K562 (cell line): ENCODE results near the gene PRDX1. TPM values are rescaled to one million over a fixed set of nuclear protein-coding genes. Genes with fewer than 3 reads are reported as not detected.

Experiments used
- ATF1 ChIP-seq, 2 experiments: fragments of 450-650 bp in 1 of 2; IDR thresholded peaks; 2 replicates each; pipeline ENCODE4 v1.6.1; 2016; ENCODE audit warnings: missing compliant biosample characterization in 1 of 2, missing genetic modification characterization in 1 of 2
- DMBX1 ChIP-seq: fragments of 250-450 bp; sonication (Bioruptor Pico); IDR thresholded peaks from 2 replicates; pipeline ENCODE4 v1.8.0; 2022; ENCODE audit warnings: inconsistent platforms, mild to moderate bottlenecking, moderate library complexity, borderline replicate concordance
- E2F6 ChIP-seq, 2 experiments: IDR thresholded peaks; 2 replicates each; pipeline ENCODE4 v1.6.1; 2011; ENCODE audit warnings: borderline replicate concordance in 1 of 2, control low read depth in 1 of 2, low read depth in 1 of 2, low read length in 1 of 2, mild to moderate bottlenecking in 1 of 2, mixed read lengths in 1 of 2, moderate library complexity in 1 of 2; ENCODE audit not compliant: insufficient read depth in 1 of 2, insufficient read length in 1 of 2, poor library complexity in 1 of 2, severe bottlenecking in 1 of 2; ENCODE audit errors: extremely low read depth in 1 of 2
- ELK1 ChIP-seq: sonication (generic); formaldehyde crosslinking; IDR thresholded peaks from 2 replicates; pipeline ENCODE4 v1.8.1; 2022; ENCODE audit warnings: missing genetic modification reagents
- HNRNPUL1 ChIP-seq: fragments of 200-400 bp; formaldehyde crosslinking; IDR thresholded peaks from 2 replicates; pipeline ENCODE4 v1.6.1; 2017; ENCODE audit warnings: low read length
- KHSRP ChIP-seq: fragments of 450-650 bp; IDR thresholded peaks from 2 replicates; pipeline ENCODE4 v1.6.1; 2017
- NFE2 ChIP-seq: IDR thresholded peaks from 2 replicates; pipeline ENCODE4 v1.6.1; 2014; ENCODE audit warnings: antibody characterized with exemption, low read depth
- NRF1 ChIP-seq, 2 experiments: fragments of 450-650 bp; IDR thresholded peaks in 1 of 2; conservative IDR thresholded peaks in 1 of 2; 2 replicates each; pipeline ENCODE4 v1.6.1; 2014; ENCODE audit warnings: mild to moderate bottlenecking in 2 of 2
- PBX2 ChIP-seq, 2 experiments: IDR thresholded peaks in 1 of 2; conservative IDR thresholded peaks in 1 of 2; 2 replicates each; pipeline ENCODE4 v1.6.1; 2016; ENCODE audit warnings: low read depth in 2 of 2, mild to moderate bottlenecking in 1 of 2, missing compliant biosample characterization in 1 of 2, missing genetic modification characterization in 1 of 2, moderate library complexity in 1 of 2
- POLR2A ChIP-seq: fragments of 450-650 bp; conservative IDR thresholded peaks from 2 replicates; pipeline ENCODE4 v1.6.1; 2016
- RB1 ChIP-seq: fragments of 450-650 bp; IDR thresholded peaks from 2 replicates; pipeline ENCODE4 v1.6.1; 2017; ENCODE audit warnings: low read depth, mild to moderate bottlenecking
- RHOXF2B ChIP-seq: fragments of 250-450 bp; sonication (Bioruptor Pico); conservative IDR thresholded peaks from 2 replicates; pipeline ENCODE4 v1.5.1; 2021
- SOX6 ChIP-seq: fragments of 450-650 bp; IDR thresholded peaks from 2 replicates; pipeline ENCODE4 v1.6.1; 2014; ENCODE audit warnings: mild to moderate bottlenecking
- TBP ChIP-seq: optimal IDR thresholded peaks from 2 replicates; pipeline ENCODE3; 2011; ENCODE audit warnings: low read depth, low read length, improper control_type of control experiment
- TEAD1 ChIP-seq, 2 experiments: fragments of 450-650 bp in 1 of 2; sonication (generic) in 1 of 2; formaldehyde crosslinking; IDR thresholded peaks; 2 replicates each; pipeline versions ENCODE4 v1.4.0 to v1.8.0; 2020 to 2022; ENCODE audit warnings: mild to moderate bottlenecking in 2 of 2, missing genetic modification reagents in 1 of 2
- TEAD4 ChIP-seq, 2 experiments: sonication (generic) in 1 of 2; formaldehyde crosslinking in 1 of 2; IDR thresholded peaks; 2 replicates each; pipeline versions ENCODE4 v1.6.1 to v1.8.0; 2012 to 2022; ENCODE audit warnings: borderline replicate concordance in 1 of 2, inconsistent platforms in 1 of 2, low read length in 1 of 2, mild to moderate bottlenecking in 1 of 2, missing genetic modification reagents in 1 of 2
- ZBED1 ChIP-seq: IDR thresholded peaks from 2 replicates; pipeline ENCODE4 v1.6.1; 2014
- ZNF217 ChIP-seq: sonication (generic); formaldehyde crosslinking; IDR thresholded peaks from 2 replicates; pipeline ENCODE4 v1.8.0; 2022; ENCODE audit warnings: mild to moderate bottlenecking, missing genetic modification reagents
- ZNF280B ChIP-seq: fragments of 250-450 bp; sonication (Bioruptor Pico); IDR thresholded peaks from 2 replicates; pipeline ENCODE4 v1.5.1; 2021; ENCODE audit warnings: mild to moderate bottlenecking
- ZNF668 ChIP-seq: fragments of 250-450 bp; sonication (Bioruptor Pico); IDR thresholded peaks from 2 replicates; pipeline ENCODE4 v1.8.0; 2022; ENCODE audit warnings: mild to moderate bottlenecking, inconsistent platforms
- polyA plus RNA-seq, 8 experiments: library from polyadenylated mRNA; depleted of rRNA in 4 of 8; stranded (reverse) in 5 of 8; unstranded in 3 of 8; fragments of >200 nt; fragmentation: Nextera tagmentation in 2 of 8; fragmentation: Illumina TruSeq in 1 of 8; extraction: Ambion mirVana in 2 of 8; extraction: Trizol in 1 of 8; gene quantifications; 2 replicates each; pipeline versions ENCODE4 v1.2.1 to v1.2.3, GENCODE V29; 2011 to 2014; ENCODE audit warnings: inconsistent platforms in 1 of 8, missing spikeins in 1 of 8
- total RNA-seq, 7 experiments: library from RNA; depleted of rRNA in 6 of 7; stranded (reverse); fragments of >200 nt in 6 of 7; fragmentation: Illumina TruSeq in 2 of 7; extraction: Trizol in 2 of 7; gene quantifications; 2 replicates each; pipeline versions ENCODE4 v1.2.1 to v1.2.3, GENCODE V29; 2011 to 2021; ENCODE audit warnings: low replicate concordance in 1 of 7

Gene PRDX1
- total and polyA plus RNA-seq, 9 of the 15 experiments (the other 6 are each of a cell fraction or from before 2014, with no cell fraction given), result 748 to 2,388 (median 1,045) TPM

- TF ChIP-seq KHSRP (no peak), ELK1 (no peak), NFE2 (no peak), ZNF280B (CRISPR knock-in tag) (no peak), DMBX1 (CRISPR knock-in tag) (no peak), PBX2 (CRISPR knock-in tag; IDR thresholded peaks at IDR 0.05; ENCODE audit: low read depth) (no peak), PBX2 (tag; conservative IDR thresholded peaks at IDR 0.05; ENCODE audit: low read depth) (peak; percentile 89), RHOXF2B (CRISPR knock-in tag) (no peak), ZNF217 (CRISPR knock-in tag) (no peak), TEAD4 (IDR thresholded peaks at IDR 0.05; ENCODE audit: low read length) (peak; percentile 44; the same call in 1 of the 2 replicates), TEAD4 (CRISPR knock-in tag; IDR thresholded peaks at IDR 0.05; ENCODE audit: borderline replicate concordance) (no peak), ATF1 (CRISPR knock-in tag; IDR thresholded peaks at IDR 0.05) (no peak), ATF1 (tag; IDR thresholded peaks at IDR 0.05) (peak; percentile 73), TEAD1 (CRISPR knock-in tag; IDR thresholded peaks at IDR 0.05) (peak in 1 of 2 experiments; percentile 77; a peak in 1 of 4 replicates), POLR2A (peak; percentile 72), TBP (peak; percentile 53), ZBED1 (no peak), RB1 (peak; percentile 61; the same call in 1 of the 2 replicates), NRF1 (conservative IDR thresholded peaks at IDR 0.05 in 1 of 2, IDR thresholded peaks at IDR 0.05 in 1 of 2) (peak; percentile 48 to 61), E2F6 (IDR thresholded peaks at IDR 0.05; ENCODE audit: borderline replicate concordance in 1 of 2, extremely low read depth in 1 of 2, insufficient read depth in 1 of 2, insufficient read length in 1 of 2, low read depth in 1 of 2, low read length in 1 of 2, poor library complexity in 1 of 2, severe bottlenecking in 1 of 2) (peak; percentile 88 to 91), HNRNPUL1 (no peak), ZNF668 (CRISPR knock-in tag) (no peak), SOX6 (no peak)
Observed at GRCh38 chr1:45490626-45491486, 30.8 kb downstream of the PRDX1 start, which contains the start of gene TESK2 (continued).
